Large intestine (tissue), 3 donors: ENCODE measurements around the gene TMEM213. TPM values are rescaled to one million over a fixed set of nuclear protein-coding genes. Genes with fewer than 3 reads are reported as not detected.

Experiments
- DNase-seq, 2 donors: peaks; one replicate each; pipeline versions ENCODE4 v3.0.0 to v3.0.0-alpha.2; 2013
- H3K27ac ChIP-seq: one replicate; pipeline ENCODE4 v1.5.1; 2013; ENCODE audit warnings: low read length
- H3K27me3 ChIP-seq: 2 replicates; pipeline ENCODE4 v1.6.1; 2013; ENCODE audit warnings: low read length; ENCODE audit not compliant: control insufficient read depth, insufficient read depth
- H3K36me3 ChIP-seq: 2 replicates; pipeline ENCODE4 v1.6.1; 2013; ENCODE audit warnings: low read length; ENCODE audit not compliant: control insufficient read depth, insufficient read depth
- H3K4me1 ChIP-seq: one replicate; pipeline ENCODE4 v1.6.1; 2013; ENCODE audit warnings: low read length; ENCODE audit not compliant: control insufficient read depth, insufficient read depth
- H3K4me3 ChIP-seq: one replicate; pipeline ENCODE4 v1.5.1; 2013; ENCODE audit warnings: low read length
- H3K9me3 ChIP-seq: one replicate; pipeline ENCODE4 v1.6.1; 2013; ENCODE audit warnings: mild to moderate bottlenecking, low read depth, low read length, moderate library complexity; ENCODE audit not compliant: control insufficient read depth
- WGBS: methylation state at CpG from one replicate; pipeline ENCODE4 v1.1.5; 2013; ENCODE audit warnings: low lambda C conversion rate; ENCODE audit not compliant: insufficient coverage; 5-methylcytosine and 5-hydroxymethylcytosine counted together
- polyA plus RNA-seq: library from polyadenylated mRNA; unstranded; fragments of 120-200 nt; gene quantifications from one replicate; pipeline ENCODE4 v1.2.1, GENCODE V29; 2013

Gene TMEM213
- polyA plus RNA-seq, 1 donor = 0.01 TPM

GRCh38 chr7:138838166-138838565 is 40.4 kb downstream of the TMEM213 start:
- Histone ChIP-seq H3K4me3 (no peak overlapping the region), H3K9me3 (no peaks in the 10 kb centered on the region), H3K4me1 (no peaks in the 10 kb centered on the region), H3K27me3 (no peaks in the 10 kb centered on the region), H3K27ac (no peak overlapping the region), H3K36me3 (no peaks in the 10 kb centered on the region)
- DNase-seq = no peak
- 100% methylated on average over 1 of the region's 9 CpGs for whole genome bisulfite sequencing

- Histone ChIP-seq H3K4me3 (no peak overlapping the region), H3K9me3 (no peaks in the 10 kb centered on the region), H3K4me1 (no peaks in the 10 kb centered on the region), H3K27me3 (no peaks in the 10 kb centered on the region), H3K36me3 (peaks cover 2% of the 10 kb centered on the region), H3K27ac (no peak overlapping the region)
- WGBS = 60% methylated on average over 2 of the region's 12 CpGs
- no peak for DNase-seq
Measured at GRCh38 chr7:138842111-138842510, 44.3 kb downstream of the TMEM213 start.

- no peaks in the 10 kb centered on the region for H3K27me3 ChIP-seq
- H3K4me1 ChIP-seq = no peaks in the 10 kb centered on the region
- no peak for DNase-seq
- no peak overlapping the region for H3K4me3 ChIP-seq
- no peaks in the 10 kb centered on the region for H3K9me3 ChIP-seq
- H3K36me3 ChIP-seq = peaks cover 2% of the 10 kb centered on the region
- no peak overlapping the region for H3K27ac ChIP-seq
- 100% methylated on average over 2 of the region's 20 CpGs for WGBS
Measured at GRCh38 chr7:138843632-138844580, 46.1 kb downstream of the TMEM213 start.

- no CpG with 5 or more reads among the region's 2 CpGs for WGBS
- Histone ChIP-seq H3K4me3 (no peak overlapping the region), H3K27ac (no peak overlapping the region), H3K9me3 (no peaks in the 10 kb centered on the region), H3K4me1 (no peaks in the 10 kb centered on the region), H3K27me3 (no peaks in the 10 kb centered on the region), H3K36me3 (peaks cover 2% of the 10 kb centered on the region)
- DNase-seq = no peak
Measured at GRCh38 chr7:138845711-138846110, 47.9 kb downstream of the TMEM213 start.

GRCh38 chr7:138848056-138848980 is 50.5 kb downstream of the TMEM213 start:
- no peak for DNase-seq
- Histone ChIP-seq H3K9me3 (no peaks in the 10 kb centered on the region), H3K27ac (no peak overlapping the region), H3K4me1 (no peaks in the 10 kb centered on the region), H3K27me3 (no peaks in the 10 kb centered on the region), H3K4me3 (no peak overlapping the region), H3K36me3 (peaks cover 2% of the 10 kb centered on the region)
- WGBS = no CpG with 5 or more reads among the region's 3 CpGs

GRCh38 chr7:138849701-138850100 is 51.9 kb downstream of the TMEM213 start:
- no peaks in the 10 kb centered on the region for H3K4me1 ChIP-seq
- H3K36me3 ChIP-seq = no peaks in the 10 kb centered on the region
- DNase-seq = no peak
- no peak overlapping the region for H3K27ac ChIP-seq
- H3K9me3 ChIP-seq = no peaks in the 10 kb centered on the region
- WGBS = 100% methylated on average over 1 of the region's 5 CpGs
- no peaks in the 10 kb centered on the region for H3K27me3 ChIP-seq
- H3K4me3 ChIP-seq = no peak overlapping the region

GRCh38 chr7:138852469-138852868 is 54.7 kb downstream of the TMEM213 start:
- 85% methylated on average over 5 of the region's 5 CpGs for WGBS

GRCh38 chr7:138853448-138853847 is 55.7 kb downstream of the TMEM213 start:
- H3K27me3 ChIP-seq = no peaks in the 10 kb centered on the region
- no peak overlapping the region for H3K27ac ChIP-seq
- DNase-seq = no peak
- no peaks in the 10 kb centered on the region for H3K9me3 ChIP-seq
- H3K4me3 ChIP-seq = no peak overlapping the region
- H3K36me3 ChIP-seq = no peaks in the 10 kb centered on the region
- no peaks in the 10 kb centered on the region for H3K4me1 ChIP-seq
- no CpG with 5 or more reads among the region's 3 CpGs for WGBS

More at GRCh38 chr7:138852469-138852868, 54.7 kb downstream of the TMEM213 start:
- H3K9me3 ChIP-seq = no peaks in the 10 kb centered on the region
- no peaks in the 10 kb centered on the region for H3K36me3 ChIP-seq
- no peak overlapping the region for H3K27ac ChIP-seq
- H3K27me3 ChIP-seq = no peaks in the 10 kb centered on the region
- no peak overlapping the region for H3K4me3 ChIP-seq
- H3K4me1 ChIP-seq = no peaks in the 10 kb centered on the region
- no peak for DNase-seq

GRCh38 chr7:138854115-138854645 is 56.4 kb downstream of the TMEM213 start:
- Histone ChIP-seq H3K9me3 (no peaks in the 10 kb centered on the region), H3K27ac (no peak overlapping the region), H3K4me3 (no peak overlapping the region), H3K4me1 (no peaks in the 10 kb centered on the region), H3K27me3 (no peaks in the 10 kb centered on the region), H3K36me3 (no peaks in the 10 kb centered on the region)
- DNase-seq = no peak
- WGBS = no CpG with 5 or more reads among the region's 5 CpGs

- no peaks in the 10 kb centered on the region for H3K4me1 ChIP-seq
- no peaks in the 10 kb centered on the region for H3K27me3 ChIP-seq
- peaks cover 6% of the 10 kb centered on the region for H3K36me3 ChIP-seq
Measured at GRCh38 chr7:138857728-138858127, 59.9 kb downstream of the TMEM213 start.

More at GRCh38 chr7:138857728-138858127, 59.9 kb downstream of the TMEM213 start:
- DNase-seq = no peak
- Histone ChIP-seq H3K27ac (no peak overlapping the region), H3K9me3 (no peaks in the 10 kb centered on the region), H3K4me3 (no peak overlapping the region)
